Measurements from ENCODE around the gene CCND3. TPM values are rescaled to one million over a fixed set of nuclear protein-coding genes. Genes with fewer than 3 reads are reported as not detected.
"Not testable (repeated sequence)": the region's sequence is repeated elsewhere in the genome, so short reads cannot be mapped to it uniquely, and the experiment has no call there.

CCND3 gene
- polyA plus RNA-seq, 4 donors, result 24.3 to 31.4 (median 26.9) TPM

DNA sequence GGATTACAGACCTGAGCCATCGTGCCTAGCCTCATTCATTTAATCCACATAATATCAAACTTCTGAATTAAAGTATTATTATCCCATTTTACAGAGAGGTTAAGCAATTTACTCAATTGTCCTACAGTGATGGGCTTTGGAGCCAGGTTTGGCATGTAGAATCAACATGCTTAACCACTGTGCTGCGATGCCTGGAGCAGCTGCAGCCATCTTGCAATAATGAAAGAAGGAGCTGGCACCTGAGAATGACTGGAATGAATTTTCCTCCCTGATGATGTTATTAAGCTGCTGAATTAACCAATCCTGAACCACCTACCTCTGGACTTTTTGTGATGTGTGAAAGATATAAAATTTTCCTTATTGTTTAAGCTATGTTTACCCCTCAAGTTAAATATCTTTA lies 13.1 kb upstream of the CCND3 start:
- DNase-seq (ENCODE audit: low read depth in 4 of 4, low spot score in 3 of 4), result no peak

DNA sequence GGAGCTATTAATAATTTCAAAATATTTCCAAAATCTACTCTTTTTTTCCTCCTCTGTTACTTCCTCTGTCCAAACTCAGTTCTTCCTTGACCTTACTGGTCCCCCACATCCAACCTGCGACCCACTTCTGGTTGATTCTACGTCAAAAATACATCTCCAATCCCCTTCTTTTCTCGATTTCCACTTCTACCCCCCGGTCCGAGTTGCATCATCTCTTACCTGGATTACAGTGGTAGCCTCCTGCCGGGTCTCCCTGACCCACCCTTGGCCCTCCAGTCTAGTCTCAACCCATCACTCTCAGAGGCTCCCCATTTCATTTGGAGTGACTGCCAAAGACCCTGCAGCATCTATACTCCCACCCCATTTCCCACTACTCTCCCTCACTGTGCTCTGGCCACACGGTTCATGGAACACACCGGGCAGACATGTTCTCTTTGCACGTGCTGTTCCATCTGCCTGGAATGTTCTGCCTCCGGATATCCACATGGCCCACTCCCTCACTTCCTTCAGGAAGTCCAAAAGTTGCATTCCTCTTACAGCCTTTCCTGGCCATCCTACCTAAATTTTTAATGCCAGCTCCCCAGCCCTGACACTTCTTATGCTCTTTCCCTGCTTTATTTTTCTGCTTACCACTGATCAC lies 6.1 kb upstream of the CCND3 start:
- DNase-seq (ENCODE audit: low read depth in 4 of 4, low spot score in 3 of 4), result no peak

DNA sequence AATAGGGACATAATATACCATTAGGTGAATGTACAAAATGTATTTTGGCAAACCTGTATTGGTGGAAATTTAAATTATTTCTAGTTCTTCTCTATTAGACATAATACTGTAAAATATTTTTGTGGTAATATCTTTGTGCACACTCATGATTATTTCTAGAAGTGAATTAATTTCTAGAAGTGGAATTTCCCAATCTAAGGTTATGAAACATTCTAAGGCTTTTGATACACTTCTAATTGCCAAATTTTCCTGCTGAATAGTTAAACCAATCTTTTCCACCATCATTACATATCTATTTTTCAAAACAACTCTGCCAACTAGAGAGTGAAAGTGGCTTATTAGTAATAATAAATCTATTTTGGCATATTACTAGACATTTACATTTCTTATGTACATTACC lies 1.8 kb upstream of the CCND3 start:
- DNase-seq (ENCODE audit: low read depth in 4 of 4, low spot score in 3 of 4), result no peak

DNA sequence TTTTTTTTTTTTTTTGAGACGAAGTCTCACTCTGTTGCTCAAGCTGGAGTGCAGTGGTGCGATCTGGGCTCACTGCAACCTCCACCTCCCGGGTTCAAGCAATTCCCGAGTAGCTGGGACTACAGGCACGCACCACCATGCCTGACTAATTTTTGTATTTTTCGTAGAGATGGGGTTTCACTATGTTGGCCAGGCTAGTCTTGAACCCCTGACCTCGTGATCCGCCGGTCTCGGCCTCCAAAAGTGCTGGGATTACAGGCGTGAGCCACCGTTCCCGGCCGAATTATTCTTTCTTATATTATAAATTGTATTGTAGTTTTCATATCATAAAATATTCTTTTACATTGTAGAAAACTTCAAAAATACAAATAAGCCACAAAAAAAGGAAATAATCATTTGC lies 1.3 kb upstream of the CCND3 start:
- DNase-seq (ENCODE audit: low read depth in 4 of 4, low spot score in 3 of 4), result not testable (repeated sequence)

DNA sequence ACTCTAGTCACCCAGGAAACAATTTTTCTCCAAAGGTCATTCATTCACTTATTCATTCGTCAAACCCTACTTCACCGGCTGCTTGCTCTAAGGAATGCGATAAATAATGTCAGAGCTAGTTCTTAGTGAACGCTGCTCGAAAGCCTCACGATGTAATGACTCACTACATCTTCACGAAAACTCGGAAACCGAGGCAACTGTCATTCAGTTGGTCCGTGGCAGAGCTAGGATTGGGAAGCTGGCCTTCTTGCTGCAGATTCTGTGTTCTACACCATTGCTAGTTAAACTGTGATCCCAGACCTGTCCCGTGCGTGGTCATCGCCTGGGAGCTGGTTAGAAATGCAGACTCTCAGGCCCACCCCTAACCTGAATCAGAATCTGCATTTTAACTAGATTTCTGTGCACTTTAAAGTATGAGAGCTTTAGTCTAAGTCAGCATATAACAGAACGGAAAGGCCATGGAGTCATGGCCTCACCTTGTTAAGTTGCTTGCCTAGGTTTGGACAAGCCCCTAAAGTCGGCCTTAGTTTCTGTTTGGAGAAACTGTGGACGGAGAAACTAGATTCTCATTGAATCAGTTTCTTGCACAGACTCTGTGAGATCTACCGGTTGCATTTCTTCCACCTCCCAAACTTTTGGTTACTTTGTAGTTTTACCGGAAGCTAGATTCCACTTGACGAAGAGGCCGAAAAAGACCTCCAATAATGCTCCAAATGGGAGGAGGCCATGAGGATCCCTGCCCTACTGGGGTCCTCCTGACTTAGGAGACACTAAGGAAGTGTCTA lies 651 bp upstream of the CCND3 start:
- DNase-seq (ENCODE audit: low read depth in 4 of 4, low spot score in 3 of 4), result no peak

DNA sequence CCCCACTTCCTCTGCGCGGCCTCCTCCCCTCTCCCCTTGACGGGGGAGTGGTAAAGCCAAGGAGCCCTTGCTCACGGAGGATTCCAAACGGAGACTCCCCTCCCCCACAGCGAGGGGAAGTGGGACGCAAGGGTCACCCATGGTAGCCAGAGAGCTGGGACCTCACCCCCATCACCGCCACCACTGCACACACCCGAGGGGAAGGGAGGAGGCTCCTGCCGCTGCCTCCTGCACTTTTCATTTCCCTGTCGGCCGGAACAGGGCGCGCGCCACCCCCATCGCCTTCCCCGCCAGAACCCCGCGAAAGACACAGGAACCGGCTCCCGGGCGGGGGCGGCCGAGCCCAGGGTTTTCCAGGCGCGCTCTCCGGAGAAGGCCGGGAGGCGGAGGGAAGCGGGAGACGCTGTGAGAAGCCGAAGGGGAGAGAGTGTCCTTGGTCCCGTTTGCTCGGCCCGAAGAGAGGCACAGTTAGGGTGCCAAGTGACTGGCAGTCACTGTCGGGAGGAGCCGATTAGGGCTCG lies 789 bp downstream of the CCND3 start:
- DNase-seq (ENCODE audit: low read depth in 4 of 4, low spot score in 3 of 4), result no peak

DNA sequence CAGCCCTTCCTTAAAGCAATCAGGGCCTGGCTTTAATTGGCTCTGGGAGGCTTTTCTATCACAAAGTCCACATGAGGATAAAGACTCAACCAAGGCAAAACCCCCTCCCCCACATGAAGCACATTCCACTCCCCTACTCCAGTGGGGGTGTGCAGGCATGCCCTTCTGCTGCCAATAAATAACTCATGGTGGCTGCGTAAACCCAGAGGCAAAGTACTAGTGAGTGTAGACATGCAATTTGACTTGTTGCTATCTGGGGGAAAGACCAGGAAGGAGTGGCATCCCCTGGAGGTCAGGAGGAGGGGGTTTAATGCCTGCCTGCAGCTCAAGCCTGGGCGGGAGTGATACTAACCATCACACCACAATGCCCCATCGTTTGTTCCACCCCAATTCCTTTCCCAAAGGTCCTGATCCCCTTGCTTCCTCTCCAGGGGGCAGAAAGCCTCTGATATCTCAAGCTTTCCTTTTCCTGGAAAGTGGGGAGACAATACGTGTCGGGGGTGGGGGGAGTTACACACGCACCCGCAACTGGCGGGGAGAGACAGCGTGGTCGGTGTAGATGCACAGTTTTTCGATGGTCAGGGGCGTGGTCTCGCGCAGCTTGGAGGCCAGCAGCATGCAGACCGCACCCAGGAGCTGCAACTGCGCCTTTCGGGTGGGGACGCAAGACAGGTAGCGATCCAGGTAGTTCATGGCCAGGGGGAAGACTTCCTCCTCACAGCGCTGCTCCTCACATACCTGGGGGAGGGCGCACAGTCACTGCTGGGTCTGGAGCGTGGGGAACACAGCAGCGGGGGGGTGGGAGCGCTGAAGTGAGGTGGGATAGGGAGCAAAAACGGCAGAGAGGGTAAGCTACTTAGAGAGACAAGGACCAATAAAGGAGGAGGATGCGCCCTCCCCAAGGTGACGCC lies 1.5 kb downstream of the CCND3 start:
- no peak for DNase-seq (ENCODE audit: low read depth in 4 of 4, low spot score in 3 of 4)

DNA sequence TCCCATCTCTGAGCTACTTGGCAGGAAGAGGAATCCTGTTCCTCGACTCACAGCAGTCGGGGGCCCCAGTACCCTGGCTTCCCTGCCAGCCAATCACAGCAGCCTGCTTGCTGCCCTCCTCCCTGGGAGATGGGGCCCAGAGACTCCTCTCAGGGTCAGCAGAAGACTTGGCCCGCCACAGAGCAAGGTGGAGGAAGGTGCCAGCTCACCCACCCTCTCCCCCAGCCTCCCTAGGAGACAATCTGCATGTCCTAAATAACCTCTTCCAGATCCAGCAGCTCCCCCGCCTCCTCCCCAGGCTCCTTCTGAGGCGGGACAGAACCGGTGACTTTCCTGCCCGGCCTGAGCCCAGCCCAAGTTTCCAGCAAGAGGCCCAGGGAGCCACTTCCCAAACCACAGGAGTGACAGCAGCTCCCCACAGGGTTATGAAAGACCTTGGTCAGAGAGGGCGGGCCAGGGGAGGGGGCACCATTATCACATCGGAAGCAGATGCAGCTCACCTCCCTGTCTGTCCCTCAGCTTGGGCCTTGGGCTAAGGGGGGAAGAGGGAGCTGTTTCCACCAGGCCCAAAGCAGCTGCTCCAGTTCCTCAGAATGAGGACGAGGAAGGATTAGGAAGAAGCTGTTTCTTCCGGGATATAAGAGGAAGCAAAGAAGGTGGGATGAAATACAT lies 2.3 kb downstream of the CCND3 start:
- DNase-seq (ENCODE audit: low read depth in 4 of 4, low spot score in 3 of 4), result no peak

DNA sequence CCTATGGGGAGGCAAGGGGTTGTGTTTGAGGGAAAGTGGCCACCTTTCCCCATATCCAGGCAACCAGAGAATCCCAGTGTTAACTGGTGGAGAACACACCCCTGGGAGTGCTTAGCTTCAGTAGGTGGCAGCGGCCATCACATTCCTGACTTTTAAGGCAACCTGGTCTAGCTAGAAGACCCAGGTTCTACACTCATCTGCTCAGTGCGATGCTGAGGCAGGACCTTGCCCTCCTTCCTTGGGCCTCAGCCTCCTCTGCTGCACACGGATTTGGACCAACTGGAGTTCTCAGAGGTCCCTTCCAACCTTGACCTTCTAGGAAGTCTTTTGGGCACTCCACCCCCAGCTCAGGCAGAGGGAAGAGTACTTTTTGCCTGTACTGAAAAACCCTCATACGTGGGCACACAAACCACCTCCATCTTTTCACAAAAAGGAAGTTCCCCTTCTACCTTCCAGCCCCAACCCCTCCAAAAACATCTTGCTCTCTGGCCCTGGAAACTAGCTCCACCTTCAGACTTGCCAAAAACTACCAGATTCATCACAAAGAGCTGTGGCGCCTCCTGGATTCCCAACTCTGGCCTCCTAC lies 2.9 kb downstream of the CCND3 start:
- no peak for DNase-seq (ENCODE audit: low read depth in 4 of 4, low spot score in 3 of 4)

DNA sequence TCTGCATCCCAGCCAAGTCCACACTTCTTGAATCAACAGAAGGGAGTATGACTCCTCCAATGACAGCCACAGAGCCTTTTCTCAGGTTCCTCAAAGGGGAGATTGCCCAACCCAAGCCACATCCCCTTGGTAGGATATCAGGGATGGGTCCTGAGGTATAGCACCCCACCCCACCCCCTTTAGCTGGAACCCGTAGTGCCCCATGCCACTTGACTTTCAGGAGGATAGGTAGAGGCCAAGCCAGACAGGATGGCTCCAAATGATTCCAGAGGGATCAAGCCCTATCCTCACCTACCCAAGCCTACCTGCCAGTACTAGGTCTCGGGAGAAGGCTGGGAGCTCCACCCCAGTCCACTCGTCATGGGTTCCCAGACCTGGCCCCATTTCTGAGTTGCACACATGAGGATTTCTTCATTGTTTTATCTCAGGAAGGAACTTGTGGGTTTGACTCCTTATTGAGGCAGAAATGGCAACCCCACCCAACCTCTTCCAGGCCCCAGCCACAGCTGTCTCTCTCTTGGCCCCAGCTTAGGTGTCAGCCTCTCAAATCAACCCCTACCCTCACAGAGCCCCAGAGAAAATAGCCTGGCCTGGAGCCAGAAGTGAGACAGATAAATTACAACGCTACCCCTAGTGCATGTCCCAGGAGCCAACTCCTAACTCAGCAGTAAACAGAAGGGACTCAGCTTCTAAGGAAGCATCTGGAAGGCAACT lies 3.6 kb downstream of the CCND3 start:
- no peak for DNase-seq (ENCODE audit: low read depth in 4 of 4, low spot score in 3 of 4)

DNA sequence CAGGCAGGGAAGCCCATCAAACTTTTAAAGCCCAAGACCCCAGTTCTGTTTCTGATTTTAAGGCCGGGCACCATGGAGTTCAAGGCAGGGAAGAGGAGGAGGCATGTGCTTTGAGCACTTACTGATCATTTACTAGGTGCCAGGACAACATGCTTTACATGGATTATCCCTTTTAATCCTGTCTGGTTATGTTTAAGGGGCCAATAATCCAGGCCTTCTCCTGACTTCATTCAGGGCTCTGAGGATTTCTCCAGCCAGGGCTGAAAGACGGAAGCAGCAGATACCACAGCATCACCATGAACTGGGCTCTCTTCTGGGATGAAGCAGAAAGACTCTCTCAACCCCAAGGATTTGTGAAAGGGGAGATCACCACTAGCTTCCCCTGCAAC lies 4.1 kb downstream of the CCND3 start:
- DNase-seq (ENCODE audit: low read depth in 4 of 4, low spot score in 3 of 4), result no peak

DNA sequence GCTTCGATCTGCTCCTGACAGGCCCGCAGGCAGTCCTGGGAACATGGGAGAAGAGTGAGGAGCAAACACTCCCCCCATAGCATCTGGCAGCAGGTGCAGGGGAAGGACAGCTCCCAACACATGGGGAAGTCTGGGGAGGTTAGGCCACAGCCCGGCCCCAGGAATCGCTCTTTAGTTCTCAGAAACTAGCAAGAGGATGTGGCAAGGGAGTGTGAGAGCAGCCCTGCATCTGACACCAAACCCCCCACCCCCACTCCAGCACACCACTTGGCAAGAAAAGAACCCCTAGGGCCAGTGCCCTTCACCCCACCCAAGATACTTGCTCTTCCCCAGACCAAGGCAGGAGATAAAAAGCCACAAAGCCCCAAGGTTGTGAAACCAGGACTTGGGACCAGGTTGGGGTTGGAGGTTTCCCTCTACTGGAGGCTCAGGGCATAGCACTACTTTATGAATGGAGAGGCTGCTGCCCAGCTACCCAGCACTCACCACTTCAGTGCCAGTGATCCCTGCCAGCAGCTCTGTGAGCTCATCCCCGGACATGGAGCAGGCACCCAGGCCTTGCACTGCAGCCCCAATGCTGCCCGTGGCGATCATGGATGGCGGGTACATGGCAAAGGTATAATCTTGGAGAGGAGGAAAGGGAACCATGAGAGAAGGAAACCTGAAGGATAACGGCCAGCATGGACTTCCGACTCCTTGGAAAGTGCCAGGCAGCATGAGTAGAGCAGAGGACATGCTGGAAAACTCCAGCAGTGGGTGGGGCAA lies 5.4 kb downstream of the CCND3 start:
- DNase-seq (ENCODE audit: low read depth in 4 of 4, low spot score in 3 of 4), result no peak

DNA sequence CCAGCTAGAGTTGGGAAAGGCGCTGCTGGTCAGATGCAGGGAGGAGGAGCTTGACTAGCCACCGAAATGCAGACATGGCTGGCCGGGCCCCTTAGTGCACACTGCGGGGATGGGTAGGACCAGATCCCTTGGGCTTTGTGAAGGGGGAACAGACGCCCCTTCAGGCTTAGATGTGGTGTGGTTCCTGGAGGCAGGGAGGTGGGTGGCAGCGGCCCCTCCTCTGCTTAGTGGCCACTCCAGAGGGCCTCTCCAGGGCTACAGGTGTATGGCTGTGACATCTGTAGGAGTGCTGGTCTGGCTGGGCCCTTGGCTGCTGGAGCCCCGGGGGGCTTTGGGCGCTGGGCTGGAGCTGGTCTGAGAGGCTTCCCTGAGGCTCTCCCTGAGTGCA lies 5.9 kb downstream of the CCND3 start:
- no peak for DNase-seq (ENCODE audit: low read depth in 4 of 4, low spot score in 3 of 4)

DNA sequence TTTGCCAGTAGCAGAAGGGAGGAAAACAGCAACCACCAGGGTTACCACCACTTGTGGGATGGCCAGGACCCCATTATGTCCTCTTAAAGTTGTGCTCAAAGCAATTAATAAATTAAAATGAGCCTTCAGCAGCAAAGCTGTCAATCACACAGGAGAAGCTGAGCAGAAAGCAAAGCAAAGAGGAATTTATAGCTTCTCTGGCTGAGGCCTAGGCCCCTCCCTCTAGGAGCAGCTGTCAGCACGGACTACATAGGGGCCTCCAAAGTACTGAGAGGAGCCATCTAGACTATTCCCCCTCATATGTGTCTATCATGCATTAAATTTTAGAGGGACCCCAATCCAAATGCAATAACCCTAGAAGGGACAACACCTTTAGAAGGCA lies 6.4 kb downstream of the CCND3 start:
- DNase-seq (ENCODE audit: low read depth in 4 of 4, low spot score in 3 of 4), result no peak

DNA sequence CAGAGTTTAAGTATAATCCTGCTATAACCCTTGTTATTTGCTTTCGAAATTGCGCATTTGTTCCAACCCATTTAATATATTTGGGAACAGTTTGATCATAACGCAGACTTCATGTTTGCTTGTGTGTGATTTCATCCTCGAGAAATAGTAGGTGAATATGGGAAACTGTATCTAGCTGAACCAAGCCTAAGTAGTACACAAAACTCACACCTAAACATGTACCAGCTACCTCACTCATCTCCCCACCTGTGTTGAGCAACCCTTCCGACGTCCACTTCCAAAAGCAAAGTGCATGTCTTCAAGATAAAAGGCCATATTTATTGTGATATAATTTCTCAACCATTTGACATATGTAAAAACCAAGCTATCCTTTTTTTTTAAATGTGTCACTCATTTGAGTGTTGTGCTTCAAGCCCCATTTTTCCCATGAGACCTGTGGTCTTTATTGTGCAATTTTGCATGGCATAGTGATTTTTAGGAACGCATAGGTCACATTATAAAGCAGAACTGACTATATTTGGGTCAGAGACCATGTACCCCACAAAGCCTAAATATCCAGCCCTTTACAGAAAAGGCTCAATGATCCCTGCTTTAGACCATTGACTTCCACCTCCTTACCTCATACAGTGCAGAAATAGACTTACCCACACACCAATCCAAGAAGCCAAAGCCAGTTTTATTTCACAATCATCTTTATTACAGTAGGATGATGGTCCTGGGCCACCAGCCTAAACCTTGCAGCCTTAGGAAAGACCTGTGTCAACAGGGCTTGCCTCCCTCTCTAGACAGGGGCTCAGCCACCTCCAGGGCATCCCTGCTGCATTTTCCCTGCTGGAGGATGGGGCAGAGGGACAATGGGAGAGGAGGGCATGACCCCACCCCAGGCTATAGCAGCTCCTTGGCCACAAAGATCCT lies 7.1 kb downstream of the CCND3 start:
- DNase-seq (ENCODE audit: low read depth in 4 of 4, low spot score in 3 of 4), result no peak

DNA sequence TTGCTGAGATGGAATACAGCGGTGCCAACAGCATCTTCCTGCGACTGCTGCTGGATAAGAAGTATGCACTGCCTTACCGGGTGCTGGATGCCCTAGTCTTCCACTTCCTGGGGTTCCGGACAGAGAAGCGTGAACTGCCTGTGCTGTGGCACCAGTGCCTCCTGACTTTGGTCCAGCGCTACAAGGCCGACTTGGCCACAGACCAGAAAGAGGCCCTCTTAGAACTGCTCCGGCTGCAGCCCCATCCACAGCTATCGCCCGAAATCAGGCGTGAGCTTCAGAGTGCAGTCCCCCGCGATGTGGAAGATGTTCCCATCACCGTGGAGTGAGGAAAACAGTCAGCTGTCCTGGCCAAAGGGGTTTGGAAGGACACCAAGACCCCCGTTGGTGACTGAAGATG lies 9.2 kb downstream of the CCND3 start:
- DNase-seq (ENCODE audit: low read depth in 4 of 4, low spot score in 3 of 4), result no peak

DNA sequence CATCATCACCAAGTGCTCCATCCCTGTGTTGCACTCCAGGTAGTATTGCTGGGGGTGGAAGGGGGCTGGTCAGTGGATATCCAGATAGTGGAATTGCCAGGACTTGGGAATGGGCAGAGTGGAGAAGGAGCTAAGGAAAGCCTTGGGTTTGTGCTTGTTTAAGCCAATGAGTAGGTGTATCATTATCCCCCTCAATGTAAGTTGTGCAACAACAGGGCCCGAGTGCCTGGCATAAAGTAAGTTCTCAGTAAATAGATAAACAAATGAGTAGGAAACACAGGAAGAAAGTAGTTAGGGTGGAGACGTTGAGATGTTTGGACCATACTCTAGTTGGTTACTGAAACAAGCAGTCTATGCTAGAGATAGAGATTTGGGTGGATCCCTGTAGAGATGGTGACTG lies 9.8 kb downstream of the CCND3 start:
- no peak for DNase-seq (ENCODE audit: low read depth in 4 of 4, low spot score in 3 of 4)

DNA sequence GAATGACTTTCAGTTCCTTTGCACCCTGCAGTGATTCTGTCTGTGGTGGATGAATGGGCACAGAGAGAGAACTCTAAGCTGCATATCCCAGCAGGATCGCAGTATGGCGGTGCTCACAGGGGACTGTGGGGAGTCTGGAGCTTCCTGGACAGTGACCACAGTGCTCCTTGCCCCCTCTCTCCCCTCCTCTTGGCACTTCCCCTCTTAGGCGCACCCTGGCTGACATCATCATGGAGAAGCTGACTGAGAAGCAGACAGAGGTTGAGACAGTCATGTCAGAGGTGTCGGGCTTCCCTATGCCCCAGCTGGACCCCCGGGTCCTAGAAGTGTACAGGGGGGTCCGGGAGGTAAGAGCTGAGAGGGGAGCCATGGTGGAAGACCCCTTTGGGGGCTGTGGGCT lies 11.7 kb downstream of the CCND3 start:
- no peak for DNase-seq (ENCODE audit: low read depth in 4 of 4, low spot score in 3 of 4)
